ENCODE data around the gene RUFY1.
"Not testable (repeated sequence)": the region's sequence is repeated elsewhere in the genome, so short reads cannot be mapped to it uniquely, and the experiment has no call there.

RUFY1 gene

GRCh38 chr5:179536676-179537075 lies 13.7 kb upstream of the RUFY1 start:
- no peak for ATAC-seq

- ATAC-seq: no peak
Measured at GRCh38 chr5:179542170-179542569, 8.2 kb upstream of the RUFY1 start.

- not testable (repeated sequence) for ATAC-seq
Measured at GRCh38 chr5:179543275-179543674, 7.1 kb upstream of the RUFY1 start.

- no peak for ATAC-seq
Measured at GRCh38 chr5:179553006-179553405, 2.7 kb downstream of the RUFY1 start.

GRCh38 chr5:179553875-179554274 lies 3.5 kb downstream of the RUFY1 start:
- ATAC-seq: no peak

GRCh38 chr5:179554981-179555380 lies 4.6 kb downstream of the RUFY1 start:
- ATAC-seq: no peak

GRCh38 chr5:179558261-179558799 lies 8.0 kb downstream of the RUFY1 start:
- not testable (repeated sequence) for ATAC-seq

GRCh38 chr5:179558932-179559283 lies 8.6 kb downstream of the RUFY1 start:
- ATAC-seq: no peak

- ATAC-seq: peak; percentile 100
Measured at GRCh38 chr5:179559284-179560252, 9.2 kb downstream of the RUFY1 start.

GRCh38 chr5:179564526-179564925 lies 14.2 kb downstream of the RUFY1 start:
- ATAC-seq: no peak

GRCh38 chr5:179568721-179569120 lies 18.4 kb downstream of the RUFY1 start:
- ATAC-seq: no peak

GRCh38 chr5:179572386-179572785 lies 22.0 kb downstream of the RUFY1 start:
- ATAC-seq: no peak

GRCh38 chr5:179577286-179577960 lies 27.1 kb downstream of the RUFY1 start:
- ATAC-seq: no peak

- ATAC-seq: no peak
Measured at GRCh38 chr5:179585941-179586401, 35.6 kb downstream of the RUFY1 start.

GRCh38 chr5:179588166-179588565 lies 37.8 kb downstream of the RUFY1 start:
- ATAC-seq: no peak

GRCh38 chr5:179595916-179596315 lies 45.6 kb downstream of the RUFY1 start:
- no peak for ATAC-seq

- no peak for ATAC-seq
Measured at GRCh38 chr5:179596421-179596820, 46.1 kb downstream of the RUFY1 start.

- ATAC-seq: no peak
Measured at GRCh38 chr5:179599100-179599499, 48.7 kb downstream of the RUFY1 start.

GRCh38 chr5:179599566-179599965 lies 49.2 kb downstream of the RUFY1 start:
- no peak for ATAC-seq

GRCh38 chr5:179599973-179600372 lies 49.6 kb downstream of the RUFY1 start:
- ATAC-seq: no peak

GRCh38 chr5:179601871-179602625 lies 51.7 kb downstream of the RUFY1 start:
- ATAC-seq: no peak

GRCh38 chr5:179603308-179603707 lies 53.0 kb downstream of the RUFY1 start:
- no peak for ATAC-seq
